HG02943 (cell line): ENCODE data around the gene GIT2.
"Not testable (repeated sequence)": the region's sequence is repeated elsewhere in the genome, so short reads cannot be mapped to it uniquely, and the experiment has no call there.

Source experiments
- ATAC-seq: cut with Tn5 transposase; IDR thresholded peaks from one replicate; pipeline ENCODE4 v1.9.1; 2021; ENCODE audit warnings: mild to moderate bottlenecking, low read depth, moderate library complexity; ENCODE audit not compliant: unreplicated experiment

GIT2 gene

GRCh38 chr12:109897029-109897428 lies 99.1 kb downstream of the GIT2 start:
- no peak for ATAC-seq

- no peak for ATAC-seq
These were observed 100.0 kb downstream of the GIT2 start for GRCh38 chr12:109896188-109896587.

GRCh38 chr12:109894939-109895338 lies 101.2 kb downstream of the GIT2 start:
- no peak for ATAC-seq

- ATAC-seq, result no peak
These were observed 102.7 kb downstream of the GIT2 start for GRCh38 chr12:109893261-109893995.

GRCh38 chr12:109892748-109893147 lies 103.4 kb downstream of the GIT2 start:
- ATAC-seq, result peak; percentile 64

GRCh38 chr12:109892165-109892715 lies 103.9 kb downstream of the GIT2 start:
- no peak for ATAC-seq

GRCh38 chr12:109891731-109892130 lies 104.4 kb downstream of the GIT2 start:
- not testable (repeated sequence) for ATAC-seq

- ATAC-seq, result no peak
These were observed 105.5 kb downstream of the GIT2 start for GRCh38 chr12:109890620-109891170.

- ATAC-seq, result no peak
These were observed 107.8 kb downstream of the GIT2 start for GRCh38 chr12:109888179-109889020.

GRCh38 chr12:109885616-109886015 lies 110.6 kb downstream of the GIT2 start:
- no peak for ATAC-seq

- no peak for ATAC-seq
These were observed 112.7 kb downstream of the GIT2 start for GRCh38 chr12:109883461-109883860.

- no peak for ATAC-seq
These were observed 114.4 kb downstream of the GIT2 start for GRCh38 chr12:109881752-109882151.

GRCh38 chr12:109880938-109881337 lies 115.2 kb downstream of the GIT2 start:
- no peak for ATAC-seq

- ATAC-seq, result peak; percentile 85
These were observed 115.9 kb downstream of the GIT2 start, which contains the start of gene GLTP for GRCh38 chr12:109880043-109880931. Gene GLTP, minus strand, starts transcription at chr12:109880541. Its CDS starts 167 bp downstream, at chr12:109880374.
